Ovary (tissue), 3 donors: ENCODE data around the gene TPRX1.

Experiments
- CTCF ChIP-seq, 3 donors: fragments of 450-650 bp in 2 of 3; fragments of 200-600 bp in 1 of 3; IDR thresholded peaks; one replicate each; pipeline versions ENCODE4 v1.5.1 to v1.8.0; 2016 to 2022; ENCODE audit warnings: antibody characterized with exemption in 3 of 3, mild to moderate bottlenecking in 1 of 3
- EP300 ChIP-seq: sonication (generic); formaldehyde crosslinking; IDR thresholded peaks from one replicate; pipeline ENCODE4 v1.6.1; 2017; ENCODE audit warnings: antibody characterized with exemption
- POLR2A ChIP-seq: fragments of 450-650 bp; IDR thresholded peaks from one replicate; pipeline ENCODE4 v1.6.1; 2017; ENCODE audit warnings: antibody characterized with exemption, mild to moderate bottlenecking, moderate library complexity
- donor health status: DM: no; HTN: no; CAD: no.

GRCh38 chr19:47813304-47813994 is 9.1 kb upstream of the TPRX1 start:
- TF ChIP-seq CTCF (IDR thresholded peaks at IDR 0.05) (no peak), POLR2A (no peak), EP300 (no peak)
